Measurements from ENCODE around the gene PRDM16.
A peak's percentile ranks its signal among the peaks of the same experiment; 100 is the strongest.

The PRDM16 gene

GRCh38 chr1:3465935-3466321, 396.9 kb downstream of the PRDM16 start:
- H3K4me2 ChIP-seq (ENCODE audit: low read length, poor library complexity, severe bottlenecking), result no peak overlapping the region
- H3K36me3 ChIP-seq (ENCODE audit: control insufficient read depth in 1 of 2, insufficient read depth in 2 of 2, low read depth in 1 of 2, low read length in 2 of 2), result no peaks in the 10 kb centered on the region
- H3K14ac ChIP-seq (ENCODE audit: low read length in 2 of 2), result no peak overlapping the region
- no peak overlapping the region for H2BK120ac ChIP-seq (ENCODE audit: low read depth, low read length)
- H2BK15ac ChIP-seq (ENCODE audit: low read depth, poor library complexity, severe bottlenecking), result no peak overlapping the region
- 95% methylated on average over 17 of the region's 17 CpGs for WGBS
- H3K9ac ChIP-seq (ENCODE audit: low read length), result no peak overlapping the region
- no peak overlapping the region for H2BK5ac ChIP-seq (ENCODE audit: low read depth, low read length, poor library complexity, severe bottlenecking)
- no peaks in the 10 kb centered on the region for H3K79me1 ChIP-seq (replicated peaks; ENCODE audit: low read length, poor library complexity, severe bottlenecking)
- H3K27me3 ChIP-seq (ENCODE audit: control insufficient read depth in 1 of 2, insufficient read depth in 1 of 2, low read length in 2 of 2), result peaks cover 0 to 75% of the 10 kb centered on the region in 2 experiments
- DNase-seq, result no peak
- no peak overlapping the region for H3K27ac ChIP-seq (ENCODE audit: low read length, poor library complexity, severe bottlenecking)
- no peak overlapping the region for H2AFZ ChIP-seq (ENCODE audit: low read depth, low read length)
- no peak overlapping the region for H3K18ac ChIP-seq (ENCODE audit: low read depth in 1 of 2, low read length in 2 of 2)
- H3K9me3 ChIP-seq (ENCODE audit: control insufficient read depth, low read length), result no peaks in the 10 kb centered on the region
- H3K4me1 ChIP-seq (ENCODE audit: control insufficient read depth, insufficient read depth, low read depth, low read length), result peaks cover 27% of the 10 kb centered on the region
- no peak overlapping the region for H3K4ac ChIP-seq (ENCODE audit: low read depth in 1 of 2, low read length in 2 of 2)
- no peak overlapping the region for H3K23ac ChIP-seq (ENCODE audit: low read length in 2 of 2)
- no peak overlapping the region for H3K4me3 ChIP-seq (ENCODE audit: insufficient read depth in 1 of 2, low read depth in 1 of 2, low read length in 2 of 2)
- H4K8ac ChIP-seq (ENCODE audit: low read length), result no peak overlapping the region
- H2BK12ac ChIP-seq (ENCODE audit: low read length in 2 of 2), result no peak overlapping the region
- no peak overlapping the region for H2AK5ac ChIP-seq (ENCODE audit: low read length, severe bottlenecking)
- H4K91ac ChIP-seq (ENCODE audit: low read length), result no peak overlapping the region

- H3K4me3 ChIP-seq (ENCODE audit: insufficient read depth in 1 of 2, low read depth in 1 of 2, low read length in 2 of 2), result no peak overlapping the region
- H3K23ac ChIP-seq (ENCODE audit: low read length in 2 of 2), result no peak overlapping the region
- no peak overlapping the region for H3K4ac ChIP-seq (ENCODE audit: low read depth in 1 of 2, low read length in 2 of 2)
- H3K9ac ChIP-seq (ENCODE audit: low read length), result no peak overlapping the region
- H2BK12ac ChIP-seq (ENCODE audit: low read length in 2 of 2), result no peak overlapping the region
- H2BK15ac ChIP-seq (ENCODE audit: low read depth, poor library complexity, severe bottlenecking), result peak overlapping the region; percentile 26
- H3K4me1 ChIP-seq (ENCODE audit: control insufficient read depth, insufficient read depth, low read depth, low read length), result peaks cover 29% of the 10 kb centered on the region
- H3K79me1 ChIP-seq (replicated peaks; ENCODE audit: low read length, poor library complexity, severe bottlenecking), result no peaks in the 10 kb centered on the region
- H3K4me2 ChIP-seq (ENCODE audit: low read length, poor library complexity, severe bottlenecking), result no peak overlapping the region
- H3K9me3 ChIP-seq (ENCODE audit: control insufficient read depth, low read length), result no peaks in the 10 kb centered on the region
- H2AK5ac ChIP-seq (ENCODE audit: low read length, severe bottlenecking), result no peak overlapping the region
- H2BK5ac ChIP-seq (ENCODE audit: low read depth, low read length, poor library complexity, severe bottlenecking), result no peak overlapping the region
- no peak overlapping the region for H2AFZ ChIP-seq (ENCODE audit: low read depth, low read length)
- H3K18ac ChIP-seq (ENCODE audit: low read depth in 1 of 2, low read length in 2 of 2), result no peak overlapping the region
- 95% methylated on average over 16 of the region's 16 CpGs for WGBS
- H3K36me3 ChIP-seq (ENCODE audit: control insufficient read depth in 1 of 2, insufficient read depth in 2 of 2, low read depth in 1 of 2, low read length in 2 of 2), result no peaks in the 10 kb centered on the region
- H3K14ac ChIP-seq (ENCODE audit: low read length in 2 of 2), result no peak overlapping the region
- DNase-seq, result no peak
- H4K8ac ChIP-seq (ENCODE audit: low read length), result no peak overlapping the region
- no peak overlapping the region for H2BK120ac ChIP-seq (ENCODE audit: low read depth, low read length)
- no peak overlapping the region for H4K91ac ChIP-seq (ENCODE audit: low read length)
- peaks cover 0 to 69% of the 10 kb centered on the region in 2 experiments for H3K27me3 ChIP-seq (ENCODE audit: control insufficient read depth in 1 of 2, insufficient read depth in 1 of 2, low read length in 2 of 2)
- no peak overlapping the region for H3K27ac ChIP-seq (ENCODE audit: low read length, poor library complexity, severe bottlenecking)
Observed at GRCh38 chr1:3466366-3467075, 397.5 kb downstream of the PRDM16 start.

GRCh38 chr1:3467096-3468036, 398.4 kb downstream of the PRDM16 start:
- no peak overlapping the region for H3K4me2 ChIP-seq (ENCODE audit: low read length, poor library complexity, severe bottlenecking)
- DNase-seq, result no peak
- H3K79me1 ChIP-seq (replicated peaks; ENCODE audit: low read length, poor library complexity, severe bottlenecking), result no peaks in the 10 kb centered on the region
- peaks cover 34% of the 10 kb centered on the region for H3K4me1 ChIP-seq (ENCODE audit: control insufficient read depth, insufficient read depth, low read depth, low read length)
- H3K9me3 ChIP-seq (ENCODE audit: control insufficient read depth, low read length), result no peaks in the 10 kb centered on the region
- peak overlapping the region; percentile 26 for H2BK15ac ChIP-seq (ENCODE audit: low read depth, poor library complexity, severe bottlenecking)
- H2AK5ac ChIP-seq (ENCODE audit: low read length, severe bottlenecking), result no peak overlapping the region
- H3K27ac ChIP-seq (ENCODE audit: low read length, poor library complexity, severe bottlenecking), result no peak overlapping the region
- peaks cover 0 to 69% of the 10 kb centered on the region in 2 experiments for H3K27me3 ChIP-seq (ENCODE audit: control insufficient read depth in 1 of 2, insufficient read depth in 1 of 2, low read length in 2 of 2)
- H2BK120ac ChIP-seq (ENCODE audit: low read depth, low read length), result no peak overlapping the region
- H2BK12ac ChIP-seq (ENCODE audit: low read length in 2 of 2), result no peak overlapping the region
- H3K18ac ChIP-seq (ENCODE audit: low read depth in 1 of 2, low read length in 2 of 2), result no peak overlapping the region
- H3K9ac ChIP-seq (ENCODE audit: low read length), result no peak overlapping the region
- no peak overlapping the region for H3K4me3 ChIP-seq (ENCODE audit: insufficient read depth in 1 of 2, low read depth in 1 of 2, low read length in 2 of 2)
- WGBS, result 91% methylated on average over 31 of the region's 35 CpGs
- H3K14ac ChIP-seq (ENCODE audit: low read length in 2 of 2), result no peak overlapping the region
- H3K23ac ChIP-seq (ENCODE audit: low read length in 2 of 2), result no peak overlapping the region
- no peak overlapping the region for H2AFZ ChIP-seq (ENCODE audit: low read depth, low read length)
- H3K36me3 ChIP-seq (ENCODE audit: control insufficient read depth in 1 of 2, insufficient read depth in 2 of 2, low read depth in 1 of 2, low read length in 2 of 2), result no peaks in the 10 kb centered on the region
- H4K91ac ChIP-seq (ENCODE audit: low read length), result no peak overlapping the region
- H4K8ac ChIP-seq (ENCODE audit: low read length), result no peak overlapping the region
- H2BK5ac ChIP-seq (ENCODE audit: low read depth, low read length, poor library complexity, severe bottlenecking), result no peak overlapping the region
- no peak overlapping the region for H3K4ac ChIP-seq (ENCODE audit: low read depth in 1 of 2, low read length in 2 of 2)
